Adrenal gland (tissue), 12 donors: ENCODE results near the gene PRR19. TPM values are rescaled to one million over a fixed set of nuclear protein-coding genes. Genes with fewer than 3 reads are reported as not detected.

ENCODE experiments used
- DNase-seq, 7 donors: peaks; one replicate each; pipeline ENCODE4 v3.0.0-alpha.2; 2019 to 2020
- H3K27ac ChIP-seq, 5 donors: fragments of 200-600 bp; sonication (generic) in 4 of 5; 1 replicate in 3 of 5; 2 replicates in 2 of 5; pipeline versions ENCODE4 v1.5.1 to v1.8.0; 2016 to 2020; ENCODE audit warnings: mild to moderate bottlenecking in 1 of 5
- H3K27me3 ChIP-seq: fragments of 200-600 bp; 2 replicates; pipeline ENCODE4 v1.8.0; 2021
- H3K36me3 ChIP-seq, 2 donors: fragments of 200-600 bp; replicated peaks in 1 of 2; 1 replicate in 1 of 2; 2 replicates in 1 of 2; pipeline versions ENCODE4 v1.5.1 to v1.8.0; 2018 to 2022
- H3K4me1 ChIP-seq, 2 donors: fragments of 200-600 bp; replicated peaks in 1 of 2; 1 replicate in 1 of 2; 2 replicates in 1 of 2; pipeline versions ENCODE4 v1.5.1 to v1.8.0; 2018 to 2021
- H3K4me3 ChIP-seq, 4 donors: fragments of 200-600 bp; sonication (generic) in 3 of 4; one replicate each; pipeline ENCODE4 v1.5.1; 2016 to 2018
- H3K9me3 ChIP-seq, 3 donors: fragments of 200-600 bp; sonication (generic) in 1 of 3; replicated peaks in 1 of 3; 1 replicate in 2 of 3; 2 replicates in 1 of 3; pipeline versions ENCODE4 v1.5.1 to v1.8.0; 2016 to 2021
- CTCF ChIP-seq, 6 experiments: fragments of 450-650 bp in 4 of 6; fragments of 200-600 bp in 2 of 6; sonication (generic) in 1 of 6; IDR thresholded peaks; 1 replicate in 5 of 6; 2 replicates in 1 of 6; pipeline versions ENCODE4 v1.5.1 to v1.8.0; 2016 to 2021; ENCODE audit warnings: antibody characterized with exemption in 6 of 6, mild to moderate bottlenecking in 2 of 6, moderate library complexity in 1 of 6
- POLR2A ChIP-seq, 2 donors: fragments of 450-650 bp; IDR thresholded peaks; one replicate each; pipeline ENCODE4 v1.6.1; 2017; ENCODE audit warnings: antibody characterized with exemption in 2 of 2, mild to moderate bottlenecking in 2 of 2, moderate library complexity in 1 of 2
- WGBS, 4 donors: extraction: QIAGEN DNeasy Blood & Tissue Kit in 2 of 4; methylation state at CpG; one replicate each; pipeline versions ENCODE4 v1.1.5 to v1.1.7; 2013 to 2017; 5-methylcytosine and 5-hydroxymethylcytosine counted together
- intact Hi-C, 2 donors: fragments of 100-400 bp; cut with DNase I; formaldehyde crosslinking; loops; one replicate each; pipeline versions ENCODE4 v1.14.1 to v1.15.0; 2022 to 2023
- polyA plus RNA-seq, 3 donors: library from polyadenylated mRNA; stranded (reverse); fragments of 200-250 nt in 2 of 3; fragments of 350-450 nt in 1 of 3; fragmentation: Illumina TruSeq in 1 of 3; extraction: RNeasy Lipid Tissue Mini Kit (QIAGEN cat#74804) in 1 of 3; gene quantifications; one replicate each; pipeline ENCODE4 v1.2.3, GENCODE V29; 2013 to 2014
- total RNA-seq, 9 donors: library from RNA; depleted of rRNA in 4 of 9; stranded (reverse); fragments of >200 nt in 4 of 9; fragments of 120-200 nt in 1 of 9; fragmentation: NEBNext Ultra II Directional in 1 of 9; extraction: Animal tissue kit (Norgen Biotek cat#: 25700) in 1 of 9; gene quantifications; one replicate each; pipeline versions ENCODE4 v1.1.0 to v1.2.4, GENCODE V29; 2013 to 2023
- donor health status: healthy with polysubstance abuse.
- donor health status: Bipolar disorder and iron deficiency.
- donor health status: DM: yes; HTN: yes; CAD: no.
- donor health status: DM: no; HTN: no; CAD: no.
- donor health status: DM: no; HTN: no; CAD: no.
- donor health status: DM: yes; HTN: yes; CAD: no.

Gene PRR19
- total and polyA plus RNA-seq, 12 donors = 0.51 to 2.5 (median 1.5) TPM

DNA sequence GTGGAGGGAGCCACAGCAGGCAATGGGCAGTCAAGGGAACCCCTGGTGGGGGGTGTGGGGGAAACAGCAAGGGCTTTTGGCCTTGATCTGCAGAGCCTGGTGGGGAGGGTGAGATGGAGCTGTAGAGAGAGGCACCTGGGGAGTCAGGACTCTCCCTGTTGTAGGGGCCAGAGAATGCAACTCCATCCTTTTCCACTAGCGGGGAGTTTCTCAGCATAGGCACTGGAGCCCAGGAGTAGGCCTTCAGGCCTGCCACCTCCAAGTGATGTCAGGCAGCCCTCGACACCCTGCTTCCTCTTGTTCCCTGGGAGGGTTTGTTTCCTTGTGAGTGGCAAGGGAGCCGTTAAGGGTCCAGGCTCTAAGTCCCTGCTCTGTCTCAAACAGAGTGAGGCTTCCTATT is 48.5 kb downstream of the PRR19 start:
- 83 to 100% (median 95%) methylated on average over 2 to 3 of the region's 3 CpGs for WGBS, 4 donors

GRCh38 chr19:42351079-42351735 is 49.3 kb downstream of the PRR19 start:
- Histone ChIP-seq H3K36me3 (peaks cover 0 to 26% of the 10 kb centered on the region in 2 donors), H3K27ac (no peak overlapping the region), H3K9me3 (no peaks in the 10 kb centered on the region), H3K4me3 (no peak overlapping the region), H3K4me1 (no peaks in the 10 kb centered on the region), H3K27me3 (no peaks in the 10 kb centered on the region)
- DNase-seq = no peak
- 89 to 100% (median 94%) methylated on average over 7 to 21 of the region's 21 CpGs for WGBS, 4 donors
- intact Hi-C loops = no loop called here
- no peak for TF ChIP-seq CTCF (IDR thresholded peaks at IDR 0.05)
- TF ChIP-seq POLR2A (IDR thresholded peaks at IDR 0.05) = no peak

More for the DNA sequence above, 48.5 kb downstream of the PRR19 start:
- no peak overlapping the region for H3K4me3 ChIP-seq
- H3K36me3 ChIP-seq = peaks cover 0 to 18% of the 10 kb centered on the region in 2 donors
- TF ChIP-seq POLR2A (IDR thresholded peaks at IDR 0.05) (no peak), CTCF (IDR thresholded peaks at IDR 0.05) (no peak)
- H3K9me3 ChIP-seq = no peaks in the 10 kb centered on the region
- H3K27ac ChIP-seq = no peak overlapping the region
- H3K27me3 ChIP-seq = no peaks in the 10 kb centered on the region
- no peak for DNase-seq
- H3K4me1 ChIP-seq = no peaks in the 10 kb centered on the region
- intact Hi-C loops = no loop called here

GRCh38 chr19:42352301-42353259 is 50.6 kb downstream of the PRR19 start:
- TF ChIP-seq POLR2A (IDR thresholded peaks at IDR 0.05) (no peak), CTCF (IDR thresholded peaks at IDR 0.05) (no peak)
- intact Hi-C loops = no loop called here
- WGBS, 4 donors = 93 to 96% (median 94%) methylated on average over 12 to 31 of the region's 31 CpGs
- Histone ChIP-seq H3K4me1 (no peaks in the 10 kb centered on the region), H3K36me3 (peaks cover 0 to 40% of the 10 kb centered on the region in 2 donors), H3K27me3 (no peaks in the 10 kb centered on the region), H3K27ac (no peak overlapping the region), H3K4me3 (no peak overlapping the region), H3K9me3 (no peaks in the 10 kb centered on the region)
- no peak for DNase-seq

GRCh38 chr19:42353341-42354015 is 51.5 kb downstream of the PRR19 start:
- H3K27me3 ChIP-seq = no peaks in the 10 kb centered on the region
- H3K27ac ChIP-seq = no peak overlapping the region
- no peaks in the 10 kb centered on the region for H3K9me3 ChIP-seq
- H3K4me1 ChIP-seq = no peaks in the 10 kb centered on the region
- DNase-seq = no peak
- H3K4me3 ChIP-seq = no peak overlapping the region
- H3K36me3 ChIP-seq = peaks cover 0 to 42% of the 10 kb centered on the region in 2 donors
- WGBS, 4 donors = 93 to 95% (median 95%) methylated on average over 2 to 29 of the region's 29 CpGs
- TF ChIP-seq CTCF (IDR thresholded peaks at IDR 0.05) (no peak), POLR2A (IDR thresholded peaks at IDR 0.05) (no peak)
- intact Hi-C loops = no loop called here
